ENCODE measurements around the gene RPP21.

DNA sequence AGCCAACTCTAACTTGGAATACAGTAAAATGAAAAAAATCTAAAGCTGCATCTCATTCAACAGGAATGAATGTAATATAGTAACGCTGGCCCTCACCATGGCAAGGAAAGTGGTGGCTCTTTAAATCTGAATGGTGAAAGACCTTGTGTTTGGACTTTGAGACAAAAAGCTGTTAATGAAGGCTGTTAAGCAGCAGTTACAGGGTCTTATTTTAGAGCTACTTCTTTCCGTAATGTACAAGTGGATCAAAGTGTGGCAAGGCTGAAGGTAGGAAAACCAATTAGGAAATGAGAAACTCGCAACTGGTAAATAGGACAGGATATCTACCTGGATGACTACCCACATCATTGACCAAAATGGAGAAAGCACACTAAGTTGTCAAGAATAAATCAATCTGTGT is 29.8 kb upstream of the RPP21 start:
- TF ChIP-seq JUND (IDR thresholded peaks at IDR 0.05; ENCODE audit: low read length) (no peak), FOSL1 (IDR thresholded peaks at IDR 0.05; ENCODE audit: insufficient read depth, low read depth, low read length) (no peak), CTCF (IDR thresholded peaks at IDR 0.05; ENCODE audit: control extremely low read depth in 1 of 3, insufficient read depth in 1 of 3, low read depth in 1 of 3, low read length in 3 of 3) (no peak), POLR2AphosphoS5 (IDR thresholded peaks at IDR 0.05; ENCODE audit: low read depth, low read length) (no peak), POLR2A (IDR thresholded peaks at IDR 0.05; ENCODE audit: control extremely low read depth in 1 of 2, low read depth in 2 of 2, low read length in 2 of 2) (no peak), KDM5A (IDR thresholded peaks at IDR 0.05; ENCODE audit: low read length) (no peak), TAF1 (IDR thresholded peaks at IDR 0.05; ENCODE audit: low read depth, low read length) (no peak), MAX (IDR thresholded peaks at IDR 0.05) (no peak), EP300 (IDR thresholded peaks at IDR 0.05; ENCODE audit: borderline replicate concordance in 1 of 2, low read depth in 2 of 2, low read length in 2 of 2) (no peak), EZH2 (IDR thresholded peaks at IDR 0.05; ENCODE audit: low read depth, low read length, severe bottlenecking) (no peak)

All from H1 (cell line).